GM12891 (cell line): ENCODE results near the gene BCKDHA.

ENCODE experiments used
- POLR2A ChIP-seq: IDR thresholded peaks from 2 replicates; pipeline ENCODE4 v1.6.1; 2011; ENCODE audit warnings: low read depth, low read length, control low read depth
- POLR2AphosphoS5 ChIP-seq: IDR thresholded peaks from 2 replicates; pipeline ENCODE4 v1.6.1; 2011; ENCODE audit warnings: low read depth, low read length, control low read depth
- SPI1 ChIP-seq: IDR thresholded peaks from 2 replicates; pipeline ENCODE4 v1.6.1; 2011; ENCODE audit warnings: low read depth, low read length, control low read depth
- TAF1 ChIP-seq: IDR thresholded peaks from 2 replicates; pipeline ENCODE4 v1.6.1; 2011; ENCODE audit warnings: low read depth, low read length, control low read depth

DNA sequence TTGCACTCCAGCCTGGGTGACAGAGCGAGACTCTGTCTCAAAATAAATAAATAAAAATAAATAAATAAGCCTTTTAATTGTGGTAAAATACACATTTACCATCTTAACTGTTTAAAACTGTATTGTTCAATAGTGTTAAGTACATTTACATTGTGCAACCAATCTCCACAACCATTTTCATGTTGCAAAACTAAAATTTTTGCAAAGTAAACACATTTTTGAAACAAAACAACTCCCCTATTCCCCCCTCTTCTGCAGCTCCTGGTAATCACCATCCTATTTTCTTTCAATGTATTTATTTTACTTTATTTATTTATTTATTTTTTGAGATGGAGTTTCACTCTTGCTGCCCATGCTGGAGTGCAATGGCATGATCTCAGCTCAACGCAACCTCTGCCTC, 27.8 kb upstream of the BCKDHA start:
- TF ChIP-seq TAF1 (no peak), SPI1 (no peak), POLR2A (no peak), POLR2AphosphoS5 (no peak)
